HG02759 (cell line): ENCODE measurements around the gene TTC3.
"Not testable (repeated sequence)": the region's sequence is repeated elsewhere in the genome, so short reads cannot be mapped to it uniquely, and the experiment has no call there.

Experiments used
- ATAC-seq: cut with Tn5 transposase; IDR thresholded peaks from one replicate; pipeline ENCODE4 v1.9.1; 2021; ENCODE audit warnings: mild to moderate bottlenecking, moderate library complexity; ENCODE audit not compliant: unreplicated experiment

Gene TTC3

DNA sequence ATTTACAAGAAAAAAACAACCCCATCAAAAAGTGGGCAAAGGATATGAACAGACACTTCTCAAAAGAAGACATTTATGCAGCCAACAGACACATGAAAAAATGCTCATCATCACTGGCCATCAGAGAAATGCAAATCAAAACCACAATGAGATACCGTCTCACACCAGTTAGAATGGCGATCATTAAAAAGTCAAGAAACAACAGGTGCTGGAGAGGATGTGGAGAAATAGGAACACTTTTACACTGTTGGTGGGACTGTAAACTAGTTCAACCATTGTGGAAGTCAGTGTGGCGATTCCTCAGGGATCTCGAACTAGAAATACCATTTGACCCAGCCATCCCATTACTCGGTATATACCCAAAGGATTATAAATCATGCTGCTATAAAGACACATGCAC is 70.3 kb downstream of the TTC3 start:
- not testable (repeated sequence) for ATAC-seq

DNA sequence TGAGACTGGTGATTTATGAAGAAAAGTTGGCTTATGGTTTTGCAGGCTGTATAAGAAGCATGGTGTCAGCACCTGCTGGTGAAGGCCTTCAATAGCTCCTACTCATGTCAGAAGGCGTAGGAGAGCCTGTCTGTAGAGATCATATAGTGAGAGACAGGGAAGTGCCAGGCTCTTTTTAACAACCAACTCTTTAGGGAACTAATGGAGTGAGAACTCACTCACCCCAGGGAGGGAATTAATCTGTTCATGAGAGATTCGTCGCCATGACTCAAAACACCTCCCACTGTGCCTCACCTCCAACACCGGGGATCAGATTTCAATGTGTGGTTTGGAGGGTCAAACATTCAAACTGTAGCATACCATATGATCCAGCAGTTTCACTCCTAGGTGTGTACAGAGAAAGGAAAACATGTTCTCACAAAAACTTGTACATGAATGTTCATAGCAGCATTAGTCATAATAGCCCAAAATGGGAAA is 72.6 kb downstream of the TTC3 start:
- ATAC-seq = no peak

DNA sequence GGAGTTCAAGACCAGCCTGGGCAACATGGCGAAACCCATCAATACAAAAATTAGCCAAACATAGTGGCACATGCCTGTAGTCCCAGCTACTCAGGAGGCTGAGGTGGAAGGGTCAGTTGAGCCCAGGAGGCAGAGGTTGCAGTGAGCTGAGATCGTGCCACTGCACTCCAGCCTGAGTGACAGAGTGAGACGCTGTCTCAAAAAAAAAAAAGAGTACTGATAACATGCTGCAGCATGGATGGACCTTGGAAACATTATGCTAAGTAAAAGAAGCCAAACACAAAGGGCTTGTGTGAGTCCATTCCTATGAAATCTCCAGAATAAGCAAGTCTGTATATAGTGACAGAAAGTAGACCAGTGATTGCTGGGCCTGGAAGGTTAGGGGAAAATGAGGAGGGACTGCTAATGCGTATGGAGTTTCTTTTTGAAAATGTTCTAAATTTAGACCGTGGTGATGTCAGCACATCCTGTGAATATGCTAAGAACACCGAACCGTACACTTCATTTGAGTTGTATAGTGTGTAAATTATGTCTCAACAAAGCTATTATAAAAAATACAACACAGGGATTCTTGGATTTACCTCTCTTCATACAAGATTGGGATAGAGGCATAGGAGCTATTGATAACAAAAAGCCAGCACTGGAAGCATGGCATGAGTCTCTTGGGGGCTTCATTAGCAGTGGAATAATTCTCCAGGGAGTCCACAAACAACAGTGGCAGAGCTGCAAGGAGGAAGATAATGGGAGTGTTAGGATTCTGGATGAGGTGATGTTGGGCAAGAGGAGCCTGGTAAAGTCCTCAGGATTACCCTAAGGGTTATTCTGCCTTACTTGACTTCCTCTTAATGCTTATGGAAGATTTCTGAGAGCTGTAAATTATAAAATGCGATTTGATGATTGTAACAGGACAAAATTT is 73.5 kb downstream of the TTC3 start:
- ATAC-seq = no peak

DNA sequence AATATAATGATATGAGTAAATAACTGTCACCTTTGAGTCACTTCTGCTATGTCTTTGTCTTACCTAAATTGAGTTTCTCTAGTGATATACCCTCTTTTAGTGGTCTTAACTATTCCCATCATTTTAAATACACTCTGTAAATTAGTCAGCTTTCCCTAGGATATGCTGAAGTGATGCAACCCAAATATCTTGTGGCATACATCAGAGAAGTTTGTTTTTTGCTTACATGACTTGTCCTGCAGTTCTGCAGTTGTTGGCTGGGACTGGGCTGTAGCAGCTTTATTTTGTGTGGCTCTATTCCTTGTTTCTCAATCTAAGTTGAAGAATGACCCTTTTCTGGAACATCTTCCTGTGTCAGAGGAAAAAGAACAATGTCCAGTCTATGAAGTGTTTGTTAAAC is 76.4 kb downstream of the TTC3 start:
- ATAC-seq = no peak

DNA sequence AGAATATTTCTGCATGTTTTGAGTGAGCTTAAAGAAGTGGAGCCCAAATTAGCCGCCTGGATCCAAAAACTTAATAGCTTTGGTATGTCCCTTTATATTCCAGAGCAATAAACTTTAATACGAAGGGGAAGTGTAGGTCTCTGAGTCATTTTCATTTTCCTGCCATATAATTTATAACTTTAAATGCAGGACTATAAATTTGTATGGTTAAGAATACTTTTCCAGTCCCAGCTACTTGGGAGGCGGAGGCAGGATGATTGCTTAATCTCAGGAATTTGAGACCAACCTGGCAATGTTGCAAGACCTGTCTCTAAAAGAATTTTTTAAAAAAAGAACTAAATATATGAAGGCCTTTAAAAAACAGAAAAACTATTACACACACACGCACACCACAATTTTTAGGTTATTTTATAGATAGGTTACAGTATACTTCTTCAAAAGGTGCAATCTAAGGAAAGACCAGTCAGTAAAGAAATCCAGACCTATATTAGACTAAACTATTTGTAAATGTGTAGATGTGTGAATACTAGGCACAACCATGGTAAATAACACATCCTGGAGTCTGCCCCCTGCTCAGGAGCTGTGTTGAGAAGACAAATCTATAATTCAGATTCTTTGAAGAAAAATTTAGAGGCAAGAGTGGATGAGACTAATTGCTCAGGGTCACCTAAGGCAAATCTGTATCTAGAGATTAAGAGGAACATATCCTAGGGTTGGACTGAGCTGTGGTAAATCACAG is 80.3 kb downstream of the TTC3 start:
- no peak for ATAC-seq

DNA sequence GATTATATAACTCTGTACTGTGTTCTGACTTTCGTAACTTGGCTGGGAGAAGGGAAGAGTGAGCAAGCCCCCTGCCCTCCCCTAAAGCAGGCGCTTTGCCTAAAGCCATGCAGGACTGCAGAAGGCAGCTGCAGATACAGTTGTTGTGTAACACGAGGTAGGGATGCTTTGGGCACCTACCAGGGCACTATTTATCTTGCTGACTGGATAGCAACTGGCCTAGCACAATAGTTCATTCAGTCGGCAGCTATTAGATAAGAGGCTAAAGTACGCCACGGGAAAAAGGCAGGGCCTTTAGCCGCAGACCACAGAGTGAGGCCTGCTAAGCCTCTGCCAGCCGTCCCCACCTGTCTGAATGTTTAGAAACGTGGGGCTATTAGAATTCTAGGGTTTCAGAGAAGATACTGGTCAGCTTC is 80.9 kb downstream of the TTC3 start:
- ATAC-seq = no peak

DNA sequence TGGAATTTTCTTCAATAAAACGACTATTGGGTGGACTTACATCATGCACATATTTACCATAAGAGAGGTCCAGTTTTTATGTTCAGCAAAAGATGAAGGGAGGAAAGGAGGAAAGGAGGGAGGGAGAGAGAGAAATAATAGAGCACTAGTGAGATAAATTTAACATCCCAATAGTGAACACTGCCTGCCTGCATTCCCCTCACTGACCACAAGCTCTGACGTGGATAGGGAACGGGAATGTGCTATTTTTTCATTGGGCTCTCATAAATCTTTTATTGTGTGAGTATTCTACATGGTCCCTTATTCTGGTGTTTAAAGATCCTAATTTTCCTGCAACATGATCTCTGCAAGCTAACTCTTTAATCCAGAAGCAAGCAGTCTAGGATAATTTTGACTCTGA is 82.1 kb downstream of the TTC3 start:
- ATAC-seq = no peak

DNA sequence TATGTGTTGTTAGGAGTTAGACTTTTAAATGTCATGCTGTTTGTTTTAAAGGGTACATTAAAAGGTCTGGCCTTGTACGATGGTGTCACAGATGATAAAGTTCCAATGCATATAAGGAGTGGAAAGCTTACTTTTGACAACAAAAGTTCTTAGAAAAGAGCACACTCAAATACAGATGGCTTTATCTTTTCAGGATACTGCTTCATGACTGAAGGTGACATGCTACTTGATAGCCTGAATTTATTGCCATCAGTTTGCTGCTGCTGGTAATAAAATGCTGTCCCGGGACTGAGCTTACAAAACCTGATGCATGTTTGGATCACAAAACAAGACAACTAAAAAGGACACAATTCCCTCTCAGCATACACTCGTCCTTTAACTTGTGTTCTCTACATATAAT is 84.9 kb downstream of the TTC3 start:
- ATAC-seq = no peak

DNA sequence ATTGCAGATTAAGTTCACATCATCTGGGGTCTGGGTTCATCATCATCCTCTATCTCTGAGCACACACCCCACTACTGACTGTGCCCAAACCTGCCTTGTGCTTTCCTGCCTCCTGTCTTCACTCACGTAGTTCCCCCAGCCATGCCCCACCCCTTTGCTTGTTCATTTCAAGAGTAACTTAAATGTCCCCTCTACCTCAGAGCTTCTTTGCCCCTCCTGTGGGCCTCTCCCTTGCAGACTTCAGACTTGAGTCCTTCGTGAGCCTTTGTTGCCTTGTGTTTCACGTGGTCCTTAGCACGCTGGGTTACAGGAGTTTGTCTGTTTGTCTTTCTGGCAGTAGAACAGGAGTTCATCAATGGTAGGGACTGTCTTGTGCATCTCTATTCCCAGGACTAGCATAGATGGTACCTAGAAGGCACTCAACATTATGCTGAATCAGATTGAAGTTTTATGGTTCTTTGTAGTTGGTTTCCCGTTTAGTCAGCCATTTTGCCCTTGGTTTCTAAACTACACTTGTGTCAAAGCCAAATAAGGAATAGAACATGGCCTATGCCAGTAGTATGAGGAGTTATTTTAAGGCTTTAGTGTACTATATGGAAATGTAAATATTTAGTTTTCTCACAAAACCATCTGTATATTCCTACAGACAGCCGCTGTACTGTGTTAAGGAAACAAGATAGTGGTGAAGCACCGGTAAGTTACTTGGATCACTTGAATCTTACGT is 86.2 kb downstream of the TTC3 start:
- no peak for ATAC-seq

DNA sequence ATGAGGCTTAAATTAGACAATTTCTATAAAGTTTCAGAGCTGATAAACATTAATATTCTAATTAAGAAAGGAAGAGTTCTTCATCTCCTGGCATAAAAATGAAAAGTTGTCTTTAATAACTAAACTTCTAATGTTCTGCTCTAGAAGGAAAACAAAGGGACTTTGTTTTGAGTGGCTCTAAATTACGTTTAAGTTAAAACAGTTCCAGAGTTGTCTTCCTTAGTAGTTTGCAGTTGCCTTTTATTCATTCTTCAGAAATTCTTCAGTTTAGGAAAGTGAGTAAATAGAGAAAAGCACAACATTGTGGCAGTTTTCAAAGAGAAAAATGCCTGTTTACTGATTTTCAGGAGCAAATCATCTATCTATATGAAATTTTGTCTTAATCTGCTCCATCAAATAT is 86.9 kb downstream of the TTC3 start:
- ATAC-seq = no peak

DNA sequence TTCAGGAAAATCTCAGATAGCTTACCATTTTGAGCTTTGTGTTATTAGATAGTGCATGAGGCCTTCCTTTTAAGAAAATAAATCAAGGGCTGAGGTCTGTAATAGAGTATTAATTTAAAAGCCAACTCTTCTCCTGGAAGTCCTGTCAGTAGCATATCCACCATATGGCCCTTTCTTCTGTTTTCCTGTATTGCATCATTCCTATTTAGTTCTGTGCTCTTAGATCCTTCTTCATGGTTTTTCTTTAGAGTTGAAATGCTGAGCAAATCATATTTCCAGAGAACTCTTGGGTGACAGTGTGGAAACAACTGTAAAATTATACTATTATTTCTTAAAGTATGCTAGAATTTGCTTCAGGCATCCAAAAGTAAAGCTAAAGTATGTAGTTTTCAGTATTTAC is 91.7 kb downstream of the TTC3 start:
- no peak for ATAC-seq

DNA sequence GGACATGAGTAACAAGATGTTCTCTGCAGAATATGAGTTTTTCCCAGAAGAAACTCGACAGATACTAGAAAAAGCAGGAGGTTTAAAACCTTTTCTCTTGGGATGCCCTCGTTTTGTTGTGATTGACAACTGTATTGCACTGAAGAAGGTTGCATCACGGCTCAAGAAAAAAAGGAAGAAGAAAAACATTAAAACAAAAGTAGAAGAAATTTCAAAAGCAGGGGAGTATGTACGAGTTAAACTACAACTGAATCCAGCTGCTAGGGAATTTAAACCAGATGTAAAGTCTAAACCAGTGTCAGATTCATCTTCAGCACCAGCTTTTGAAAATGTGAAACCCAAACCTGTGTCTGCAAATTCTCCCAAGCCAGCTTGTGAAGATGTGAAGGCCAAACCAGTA is 92.5 kb downstream of the TTC3 start:
- ATAC-seq = no peak

DNA sequence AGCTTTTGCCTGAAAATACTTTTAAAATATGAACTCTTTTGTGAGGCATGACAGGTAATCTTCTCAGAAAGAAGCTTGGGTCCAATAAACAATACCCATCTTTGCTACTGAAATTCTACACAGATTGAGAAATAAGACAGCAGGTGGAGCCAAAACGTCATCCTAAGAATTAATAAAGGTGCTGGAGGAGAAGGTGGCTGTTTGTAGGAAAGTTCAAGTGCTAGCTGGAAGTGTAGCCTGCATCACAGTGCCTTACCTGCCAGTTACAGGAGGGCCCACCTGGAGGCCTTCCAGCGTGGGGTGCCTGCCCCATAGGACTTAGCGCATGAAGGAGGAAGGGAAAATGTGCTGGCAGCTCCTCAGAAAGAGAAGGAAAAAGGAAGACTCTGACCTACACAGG is 93.7 kb downstream of the TTC3 start:
- ATAC-seq = no peak

DNA sequence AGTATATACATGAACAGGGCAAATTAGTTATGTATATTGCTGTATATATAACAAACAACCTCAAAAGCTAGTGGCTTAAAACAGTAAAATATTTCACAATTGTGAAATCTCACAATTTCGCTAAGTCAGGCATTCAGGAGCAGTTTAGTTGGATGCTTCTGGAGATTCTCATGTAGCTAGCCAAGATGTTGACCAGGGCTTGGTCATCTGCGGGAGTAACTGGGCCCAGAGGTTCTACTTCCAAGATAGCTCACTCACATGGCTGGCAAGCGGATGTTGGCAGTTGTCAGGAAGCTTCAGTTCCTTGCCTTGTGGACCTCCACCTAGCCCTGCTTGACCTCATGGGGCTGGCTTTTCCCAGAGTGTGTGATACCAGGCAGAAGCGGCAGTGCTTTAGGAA is 95.6 kb downstream of the TTC3 start:
- ATAC-seq = no peak

DNA sequence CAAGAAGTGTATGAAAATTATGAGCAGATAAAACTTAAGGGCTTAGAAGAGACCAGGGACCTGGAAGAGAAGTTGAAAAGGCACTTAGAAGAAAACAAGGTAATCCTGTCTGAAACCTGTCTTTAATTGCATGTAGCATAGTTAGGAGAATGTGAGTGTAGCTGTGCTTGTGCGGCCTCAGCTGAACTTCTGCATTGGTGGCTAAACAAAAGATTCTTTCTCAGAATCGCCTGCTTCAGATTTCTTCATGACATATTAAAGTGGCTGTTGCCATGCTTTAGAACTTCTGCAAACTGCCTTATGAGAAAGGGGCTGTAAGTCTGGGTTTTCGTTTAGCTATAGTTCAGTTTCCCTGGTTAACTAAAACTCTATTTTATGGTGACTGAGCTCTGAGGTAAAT is 99.6 kb downstream of the TTC3 start:
- no peak for ATAC-seq

DNA sequence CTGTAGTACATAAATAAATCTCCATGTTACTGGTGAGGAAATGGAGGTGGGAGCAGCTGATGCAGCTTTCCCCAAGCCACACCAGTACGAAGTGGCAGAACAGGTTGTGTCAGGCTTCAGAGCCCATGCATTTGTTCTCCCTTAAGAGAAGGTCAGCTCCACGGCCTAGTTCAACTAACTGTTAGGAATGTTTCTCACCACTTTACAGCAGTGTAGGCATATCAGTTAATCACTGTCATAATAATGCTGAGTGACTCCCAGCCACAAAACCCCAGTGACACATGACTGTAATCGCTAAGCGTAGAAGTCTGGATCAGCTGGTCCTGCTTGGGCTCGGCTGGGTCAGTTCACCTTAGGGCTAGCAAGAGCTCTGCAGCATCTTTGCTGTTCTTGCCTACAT is 103.7 kb downstream of the TTC3 start:
- ATAC-seq = no peak

DNA sequence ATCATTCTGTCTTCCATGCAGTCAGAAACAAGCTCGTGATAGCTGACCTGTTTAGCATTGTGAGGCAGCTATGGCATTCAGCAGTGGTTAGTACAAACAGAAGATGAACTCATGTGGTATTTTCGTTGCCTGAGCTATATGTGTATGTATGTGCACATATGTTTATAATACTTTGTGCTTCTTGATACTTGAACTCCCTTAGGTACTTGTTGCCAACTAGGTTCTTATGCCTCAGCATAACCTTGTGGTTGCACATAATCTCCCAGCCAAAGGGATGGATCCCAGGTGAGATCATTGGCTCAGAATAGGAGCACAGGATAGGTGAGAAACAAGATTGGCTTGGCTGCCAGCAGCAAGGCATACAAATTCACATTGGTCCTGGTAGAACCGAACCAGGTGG is 108.0 kb downstream of the TTC3 start:
- no peak for ATAC-seq

DNA sequence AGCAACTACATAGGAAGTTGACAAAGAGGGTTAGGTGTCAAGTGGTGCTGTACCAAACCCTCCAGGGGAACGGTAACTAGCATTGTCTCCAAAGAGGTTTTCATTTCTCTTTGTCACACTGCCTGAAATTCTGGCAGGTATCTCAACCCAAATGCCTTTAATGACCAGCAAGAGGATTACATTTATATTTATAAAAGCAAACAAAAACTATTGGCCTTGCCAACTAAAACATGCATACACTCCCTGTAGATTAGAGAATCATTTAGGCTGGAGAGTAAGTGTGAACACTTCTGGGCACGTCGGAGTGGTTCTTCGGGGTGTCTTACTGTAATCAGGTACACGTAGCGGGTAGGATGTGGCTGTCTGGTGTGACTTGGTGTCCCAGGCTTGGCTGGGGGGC is 109.2 kb downstream of the TTC3 start:
- ATAC-seq = no peak

DNA sequence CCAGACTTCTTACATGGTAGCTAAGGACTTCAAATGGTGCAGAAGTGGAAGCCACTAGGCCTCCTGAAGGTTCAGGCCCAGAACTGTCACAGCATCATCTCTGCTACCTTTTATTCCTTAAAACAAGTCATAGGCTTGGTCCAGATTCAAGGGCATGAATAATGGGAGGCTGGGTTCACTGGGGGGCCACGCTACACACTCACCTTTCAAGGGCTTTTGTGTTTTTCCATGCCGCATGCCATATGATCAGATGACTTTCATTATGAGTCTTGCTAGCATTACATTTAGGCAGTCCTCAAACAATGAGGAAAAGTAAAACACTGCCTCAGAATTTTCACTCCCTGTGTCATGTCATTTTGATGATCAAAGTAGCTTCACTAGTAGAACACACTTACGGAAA is 110.7 kb downstream of the TTC3 start:
- no peak for ATAC-seq

DNA sequence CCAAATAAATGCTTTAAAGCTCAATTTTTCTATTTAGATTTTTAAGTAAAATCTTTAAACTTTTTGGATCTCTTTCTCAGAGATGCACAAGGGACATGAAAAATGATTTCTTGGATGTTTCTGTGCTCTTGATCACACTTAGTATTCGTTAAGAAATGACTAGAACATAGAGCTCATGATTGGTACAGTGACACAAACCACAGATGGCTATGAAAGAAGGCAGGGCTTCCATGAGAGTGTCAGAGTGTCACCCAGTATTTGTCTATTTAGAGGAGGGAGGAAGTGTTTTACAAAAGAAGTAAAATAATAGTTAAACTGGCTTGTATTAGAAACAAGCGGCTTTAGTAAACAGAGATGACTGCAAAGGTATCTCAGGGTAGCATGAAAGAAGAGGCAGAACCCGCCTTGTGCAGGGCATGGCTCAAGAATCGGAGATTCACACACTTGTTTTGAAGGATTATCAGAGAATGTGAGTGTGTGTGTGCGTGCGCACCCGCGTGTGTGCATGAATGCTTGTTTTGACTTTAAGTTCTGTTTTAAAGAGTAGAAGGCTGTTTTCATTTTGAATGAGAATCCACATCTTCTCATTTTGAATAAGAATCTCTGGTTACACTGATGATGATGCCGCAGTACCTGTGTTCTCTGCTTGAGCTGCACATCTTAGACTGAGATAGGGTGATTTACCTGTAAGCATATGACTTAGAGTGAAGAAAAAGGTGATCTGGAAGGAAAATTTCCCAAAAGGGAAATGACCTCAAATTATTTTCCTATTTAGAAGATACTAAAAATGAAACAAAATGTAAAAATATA is 111.9 kb downstream of the TTC3 start:
- no peak for ATAC-seq

DNA sequence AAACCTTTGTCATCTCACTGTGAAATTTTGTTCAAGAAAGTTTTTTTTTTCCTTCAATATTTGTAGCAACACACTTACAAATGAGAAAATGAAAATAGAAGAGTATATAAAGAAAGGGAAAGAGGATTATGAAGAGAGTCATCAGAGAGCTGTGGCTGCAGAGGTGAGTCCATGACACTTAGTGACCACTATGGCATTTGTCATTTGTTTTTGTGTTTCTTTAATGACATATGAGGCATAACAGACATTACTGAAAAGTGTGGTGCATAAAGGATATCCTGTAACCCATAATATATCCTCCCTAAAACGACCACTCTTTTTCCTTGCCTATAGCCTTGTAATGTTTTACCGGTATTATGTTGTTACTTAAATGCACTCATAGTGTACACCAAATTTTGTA is 113.9 kb downstream of the TTC3 start:
- no peak for ATAC-seq
